PC-3 (cell line): ENCODE measurements around the gene B4GALT5.

Source experiments
- CTCF ChIP-seq: fragments of 300-600 bp; sonication (generic); conservative IDR thresholded peaks from 2 replicates; pipeline ENCODE4 v1.5.1; 2017; ENCODE audit warnings: antibody characterized with exemption, low read depth, mild to moderate bottlenecking, low read length
- EZH2 ChIP-seq: fragments of 300-600 bp; sonication (generic); IDR thresholded peaks from one replicate; pipeline ENCODE4 v1.6.1; 2017; ENCODE audit warnings: antibody characterized with exemption, mild to moderate bottlenecking, low read length; ENCODE audit not compliant: unreplicated experiment

GRCh38 chr20:49595811-49596561 is 117.7 kb downstream of the B4GALT5 start:
- TF ChIP-seq EZH2 = no peak
- TF ChIP-seq CTCF = no peak
